NCI-H2029 (cell line): ENCODE data around the gene COL18A1.
"Not testable (repeated sequence)": the region's sequence is repeated elsewhere in the genome, so short reads cannot be mapped to it uniquely, and the experiment has no call there.

Experiments
- DNase-seq: peaks from one replicate; lab custom pipeline; 2025; lab: John Stamatoyannopoulos, UW

The COL18A1 gene

DNA sequence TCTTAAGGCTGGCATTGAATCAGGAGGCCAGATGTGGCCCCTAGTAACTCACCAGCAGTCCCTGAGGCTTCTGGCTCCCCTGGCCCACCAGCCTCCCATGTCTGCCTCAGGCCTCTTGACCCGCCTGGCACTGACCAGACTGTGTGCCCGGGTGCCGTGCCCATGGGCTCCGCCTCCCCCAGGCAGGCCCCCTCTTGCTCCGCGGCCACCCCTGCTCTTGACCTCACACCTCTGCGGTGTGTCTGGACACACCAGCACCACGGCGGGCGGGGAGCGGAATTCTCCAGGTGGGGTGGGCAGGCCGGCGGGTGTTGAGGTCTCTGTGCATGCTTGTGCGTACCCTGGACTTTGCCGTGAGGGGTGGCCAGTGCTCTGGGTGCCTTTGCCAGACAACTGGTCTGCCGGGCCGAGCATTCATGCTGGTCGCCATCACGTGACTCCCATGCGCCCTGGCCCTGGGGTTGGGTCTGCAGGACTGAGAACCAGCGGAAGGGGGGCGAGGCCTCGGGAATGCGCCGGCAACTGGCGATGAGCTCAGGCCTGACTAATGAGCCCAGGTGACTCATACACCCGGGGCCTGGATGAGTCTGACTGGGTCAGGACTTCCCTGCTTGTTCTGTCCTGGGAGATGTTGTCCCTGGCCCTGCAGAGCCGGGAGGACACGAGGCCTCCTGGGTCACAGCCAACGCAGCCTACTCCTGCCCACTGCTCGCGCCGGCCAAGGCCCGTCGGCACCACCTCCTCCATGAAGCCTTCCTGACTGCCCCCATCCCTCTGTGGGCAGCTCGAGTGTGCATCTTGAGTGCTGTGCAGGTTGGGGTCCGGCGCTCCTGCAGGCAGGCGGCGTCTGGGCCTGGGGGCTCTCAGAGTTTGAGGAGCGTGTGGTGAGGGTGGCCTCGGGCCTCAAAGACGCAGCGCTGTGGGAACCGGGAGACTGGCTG, 22.6 kb downstream of the COL18A1 start:
- DNase-seq = no peak

DNA sequence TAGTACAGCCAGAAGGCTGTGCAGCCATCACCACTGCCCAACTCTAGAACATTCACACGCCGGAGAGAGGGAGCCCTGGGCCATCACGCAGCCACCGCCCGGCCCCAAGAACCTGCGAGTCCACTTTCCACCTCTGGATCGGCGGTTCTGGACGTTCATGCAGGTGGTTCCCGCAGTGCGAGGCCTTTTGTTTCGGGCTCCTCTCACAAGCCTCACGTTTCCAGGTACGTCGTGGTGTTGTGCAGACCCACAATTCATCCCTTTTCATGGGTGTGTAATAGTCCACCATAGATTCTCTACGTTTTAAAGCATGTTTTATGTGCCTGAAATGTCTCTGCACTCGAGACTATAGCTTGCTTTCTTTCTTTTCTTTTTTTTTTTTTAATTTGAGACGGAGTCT, 23.6 kb downstream of the COL18A1 start:
- no peak for DNase-seq

DNA sequence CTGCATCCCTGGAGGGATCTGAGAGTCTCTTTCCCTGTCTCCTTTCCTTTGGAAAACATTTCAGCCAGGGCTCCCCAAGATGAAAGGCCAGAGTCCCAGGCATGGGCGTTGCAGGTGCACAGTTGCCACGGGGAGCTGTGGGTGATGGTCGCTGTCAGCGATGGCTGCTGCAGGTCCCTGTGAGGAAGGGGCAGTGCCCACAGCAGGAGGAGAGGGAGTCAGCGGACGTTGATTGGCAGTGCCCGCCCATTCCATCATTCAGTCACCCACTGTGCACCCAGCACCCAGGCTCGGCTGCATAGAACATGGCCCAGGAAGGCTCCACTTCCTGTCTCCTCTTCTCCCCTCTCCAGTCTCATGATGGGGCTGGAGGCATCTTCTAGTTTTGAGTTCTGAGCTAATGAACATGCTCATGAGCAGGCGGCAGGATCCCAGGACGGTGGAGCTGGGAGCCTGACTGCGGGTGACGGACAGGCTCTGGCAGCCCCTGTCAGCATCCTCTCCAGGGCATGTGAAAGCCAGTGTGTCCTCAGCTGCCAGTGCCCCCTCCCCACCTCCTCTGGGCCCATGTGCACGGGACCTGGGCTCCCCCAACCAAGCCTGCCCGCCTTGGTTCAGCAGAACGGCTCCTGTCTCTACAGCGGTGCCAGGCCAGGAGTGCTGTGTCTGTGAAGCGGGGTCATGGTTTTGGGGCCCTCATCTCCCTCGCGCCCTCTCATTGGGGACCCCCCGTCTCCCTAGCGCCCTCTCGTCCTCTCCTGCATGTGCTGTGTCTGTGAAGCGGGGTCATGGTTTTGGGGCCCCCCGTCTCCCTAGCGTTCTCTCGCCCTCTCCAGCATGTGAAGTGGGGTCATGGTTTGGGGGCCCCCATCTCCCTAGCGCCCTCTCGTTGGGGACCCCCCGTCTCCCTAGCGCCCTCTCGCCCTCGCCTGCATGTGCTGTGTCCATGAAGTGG, 24.5 kb downstream of the COL18A1 start:
- DNase-seq = no peak

DNA sequence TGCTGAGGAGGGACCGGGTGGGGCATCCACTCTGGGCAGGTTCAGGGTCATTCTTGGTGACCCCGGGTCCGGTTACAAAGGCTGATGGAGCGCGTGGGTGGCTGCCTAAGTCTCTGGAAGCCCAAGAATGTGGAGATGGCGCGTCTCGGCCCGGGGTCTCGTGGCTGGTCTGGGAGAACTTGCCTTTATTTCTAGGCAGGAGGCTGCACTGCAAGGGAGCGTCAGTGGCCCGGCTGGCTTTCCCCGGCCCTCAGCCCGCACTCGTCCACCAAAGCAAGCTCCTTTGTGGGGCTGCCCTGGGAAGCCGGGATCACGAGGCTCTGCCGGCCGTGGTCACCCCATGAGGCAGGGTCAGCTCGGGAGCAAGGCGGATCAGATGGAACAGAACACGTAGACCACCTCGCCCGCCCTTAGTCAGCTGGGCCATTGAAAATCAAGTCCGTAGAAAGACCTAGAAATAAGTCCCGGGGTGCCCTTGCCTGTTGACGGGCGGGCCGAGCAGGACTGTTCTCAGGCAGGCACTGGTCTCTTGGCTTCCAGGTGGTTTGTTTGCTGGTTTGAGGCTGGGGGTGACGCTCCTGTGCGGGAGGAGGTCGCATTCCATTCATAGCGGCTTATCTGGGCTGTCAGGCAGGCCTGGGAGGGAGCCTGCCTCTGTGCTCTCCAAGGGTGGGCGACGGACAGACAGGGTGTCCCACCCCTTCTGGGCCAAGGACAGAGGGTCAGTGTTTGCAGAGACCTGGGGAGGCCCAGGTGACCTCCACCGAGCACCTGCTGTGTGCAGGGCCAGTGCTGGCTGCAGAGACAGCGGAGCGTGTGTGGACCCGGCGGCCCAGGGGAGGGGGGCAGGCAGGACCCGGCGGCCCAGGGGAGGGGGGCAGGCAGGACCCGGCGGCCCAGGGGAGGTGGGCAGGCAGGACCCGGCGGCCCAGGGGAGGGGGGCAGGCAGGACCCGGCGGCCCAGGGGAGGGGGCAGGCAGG, 25.8 kb downstream of the COL18A1 start:
- DNase-seq = no peak

DNA sequence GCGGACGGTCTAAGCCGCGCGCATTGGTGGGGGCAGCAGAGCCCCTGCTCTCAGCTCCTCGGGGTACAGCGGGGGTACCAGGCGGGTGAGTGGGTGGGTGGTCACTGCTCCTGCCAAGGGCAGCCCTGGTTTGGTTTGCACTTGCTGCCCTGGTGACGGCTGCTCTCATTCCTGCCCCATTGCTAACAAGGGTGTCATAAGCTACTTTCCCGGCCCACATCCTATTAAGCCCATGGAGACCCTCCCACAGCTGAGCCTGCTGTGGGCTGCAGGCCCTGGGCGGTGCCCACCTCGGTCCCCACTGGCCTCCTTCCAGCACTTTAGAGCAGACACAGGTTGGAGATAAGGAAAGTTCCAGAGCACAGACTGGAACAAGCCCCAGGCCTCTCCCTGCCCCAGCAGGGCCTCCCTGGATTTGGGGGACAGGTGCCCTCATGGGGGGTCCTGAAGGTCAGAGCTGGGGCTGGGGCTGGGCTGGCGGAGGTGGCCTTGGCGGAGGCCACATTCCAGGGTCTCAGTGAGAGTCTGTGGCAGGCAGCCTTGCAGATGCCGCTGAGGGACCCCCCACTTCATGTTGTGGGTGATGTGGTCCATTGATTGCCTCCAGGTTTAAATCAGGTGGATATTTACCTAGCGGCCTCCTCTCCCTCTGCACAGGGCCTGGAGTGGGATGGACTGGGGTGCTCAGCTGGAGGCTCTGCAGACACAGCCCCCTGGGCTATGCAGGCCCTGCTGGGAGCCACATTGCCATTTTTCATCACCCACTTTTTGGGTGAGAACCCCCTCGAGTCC, 27.0 kb downstream of the COL18A1 start:
- DNase-seq = no peak

DNA sequence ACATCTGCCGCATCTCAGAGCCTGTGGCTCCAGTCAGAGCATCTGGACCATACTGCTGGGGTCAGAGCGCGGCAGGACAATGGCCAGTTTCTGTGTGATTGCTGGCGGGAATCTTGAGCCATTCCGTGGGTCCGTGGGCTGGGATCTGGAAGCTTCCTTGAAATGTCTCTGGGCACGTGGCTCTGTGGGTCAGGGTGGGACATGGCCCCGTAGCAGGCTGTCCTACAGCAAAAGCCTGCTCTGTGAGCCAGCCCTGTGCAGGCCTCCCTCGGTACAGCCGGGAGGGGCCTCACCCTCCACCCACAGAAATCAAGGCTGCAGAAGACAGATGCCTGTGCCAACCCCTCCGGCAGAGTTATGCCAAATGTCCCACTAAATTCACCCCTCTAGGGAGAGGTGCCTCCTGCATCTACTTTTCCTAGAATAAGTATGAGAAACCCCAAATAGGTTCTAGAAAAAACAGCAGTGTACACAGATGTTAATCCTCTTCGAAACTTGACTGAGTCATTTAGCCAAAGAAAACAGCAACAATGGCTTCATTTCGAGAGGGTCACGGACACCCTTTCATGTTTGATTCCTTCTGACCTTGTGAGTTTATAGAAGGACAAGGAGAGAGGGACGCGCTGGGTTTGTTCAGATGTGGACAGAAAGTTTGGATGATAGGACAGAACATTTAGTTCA, 27.8 kb downstream of the COL18A1 start:
- DNase-seq = no peak

DNA sequence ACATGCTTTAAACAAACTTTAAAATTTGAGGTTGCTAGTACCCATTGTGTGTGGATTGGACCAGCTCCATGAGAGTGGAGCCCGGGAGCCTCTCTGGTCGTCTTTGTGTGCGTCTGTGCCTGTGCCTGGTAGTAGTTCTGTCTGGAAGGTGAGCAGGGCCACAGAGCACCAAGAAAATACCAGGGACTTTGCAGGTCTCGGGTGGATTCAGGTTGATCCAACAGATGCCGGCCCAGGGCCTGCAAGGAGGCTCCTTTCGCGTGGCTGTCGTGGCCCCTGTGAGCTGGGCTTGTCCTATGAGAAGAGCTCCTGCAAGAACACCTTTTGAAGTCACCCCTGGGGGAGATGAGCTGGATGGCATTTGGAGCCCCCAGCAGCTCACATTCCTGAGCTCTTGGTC, 28.3 kb downstream of the COL18A1 start:
- DNase-seq = no peak

DNA sequence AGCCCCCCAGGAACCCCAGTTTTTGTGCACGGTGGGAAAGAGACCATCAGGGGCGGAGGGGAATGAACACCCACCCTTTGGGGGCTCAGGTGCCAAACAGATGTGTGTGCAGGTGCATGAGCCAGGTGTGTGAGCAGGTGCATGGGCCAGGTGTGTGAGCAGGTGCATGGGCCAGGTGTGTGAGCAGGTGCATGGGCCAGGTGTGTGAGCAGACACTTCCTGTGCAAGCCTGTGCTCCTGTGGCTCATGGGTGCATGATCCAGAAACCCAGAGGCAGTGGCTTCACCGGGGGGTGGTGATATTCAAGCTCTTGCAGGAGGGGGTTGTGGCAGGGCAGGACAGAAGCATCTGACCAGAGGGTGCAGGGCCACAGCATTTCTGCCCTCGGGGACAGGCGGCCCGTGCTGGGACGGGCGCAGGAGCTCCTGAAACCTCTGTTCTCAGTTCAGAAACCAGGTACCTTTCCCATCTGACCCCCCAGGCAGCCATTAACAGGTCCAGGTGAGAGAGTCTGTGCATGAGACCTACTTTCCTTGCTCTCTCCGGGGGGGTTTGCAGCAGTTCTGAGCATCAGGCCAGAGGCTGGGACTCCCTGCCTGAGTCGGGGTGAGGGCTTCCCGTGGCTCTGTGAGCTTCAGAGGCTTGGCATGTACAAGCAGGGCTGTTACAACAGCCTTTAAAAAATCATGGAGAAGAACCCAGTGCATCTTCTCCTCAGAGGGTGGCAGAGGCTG, 29.1 kb downstream of the COL18A1 start:
- no peak for DNase-seq

DNA sequence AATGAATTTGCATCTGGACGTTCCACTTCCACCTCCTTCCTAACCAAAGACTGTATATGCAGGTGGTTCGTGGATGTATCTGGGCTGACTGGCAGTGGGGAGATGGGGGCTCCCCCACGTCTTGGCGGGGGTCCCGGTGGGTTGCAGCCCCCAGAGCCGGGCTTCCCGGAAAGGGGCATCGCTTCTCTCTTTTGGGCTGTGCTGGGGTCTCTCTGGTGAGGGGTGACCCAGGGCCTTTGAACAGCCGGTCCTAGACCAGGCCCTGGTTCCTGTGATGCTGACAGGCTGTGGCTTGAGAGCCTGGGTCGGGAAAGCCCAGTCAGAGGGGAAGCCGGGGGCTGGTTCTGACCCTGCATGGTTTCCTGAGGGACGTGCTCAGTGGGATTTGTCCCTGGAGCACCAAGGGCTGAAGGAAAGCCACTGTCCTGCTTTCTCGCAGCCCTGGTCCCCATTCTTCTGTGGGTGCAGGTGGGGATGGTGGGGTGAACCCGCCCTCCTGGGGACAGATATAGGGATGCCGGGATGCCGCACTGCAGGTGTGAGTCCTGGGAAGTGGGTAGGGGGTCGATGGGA, 29.8 kb downstream of the COL18A1 start:
- DNase-seq = no peak

DNA sequence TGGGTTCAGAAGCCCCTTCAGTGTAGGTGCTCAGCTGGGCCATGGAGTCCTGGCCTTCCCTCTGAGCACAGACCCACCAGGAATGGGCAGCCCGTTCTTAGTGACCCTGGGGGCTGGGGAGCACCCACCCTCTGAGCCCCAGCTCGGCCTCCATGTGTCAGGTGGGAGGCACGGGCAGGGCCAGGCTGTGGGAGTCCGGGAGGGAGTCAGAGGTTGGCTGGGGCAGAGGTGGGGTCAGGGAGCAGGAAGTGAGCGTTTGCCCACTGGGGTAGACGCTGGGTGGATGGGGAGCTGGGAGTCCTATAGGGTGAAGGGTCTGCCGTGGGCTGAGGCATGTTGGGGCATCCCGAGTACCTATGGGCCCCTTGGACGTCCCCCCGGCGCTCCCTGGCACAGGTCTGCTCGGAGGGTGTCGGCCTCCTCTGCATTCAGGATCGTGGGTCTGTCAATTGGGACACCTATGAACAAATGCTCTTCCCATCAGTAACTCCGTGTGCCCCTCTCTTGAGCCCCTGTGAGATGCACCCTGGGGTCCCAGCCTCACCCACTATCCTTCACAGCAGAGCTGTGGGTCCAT, 30.5 kb downstream of the COL18A1 start:
- no peak for DNase-seq

DNA sequence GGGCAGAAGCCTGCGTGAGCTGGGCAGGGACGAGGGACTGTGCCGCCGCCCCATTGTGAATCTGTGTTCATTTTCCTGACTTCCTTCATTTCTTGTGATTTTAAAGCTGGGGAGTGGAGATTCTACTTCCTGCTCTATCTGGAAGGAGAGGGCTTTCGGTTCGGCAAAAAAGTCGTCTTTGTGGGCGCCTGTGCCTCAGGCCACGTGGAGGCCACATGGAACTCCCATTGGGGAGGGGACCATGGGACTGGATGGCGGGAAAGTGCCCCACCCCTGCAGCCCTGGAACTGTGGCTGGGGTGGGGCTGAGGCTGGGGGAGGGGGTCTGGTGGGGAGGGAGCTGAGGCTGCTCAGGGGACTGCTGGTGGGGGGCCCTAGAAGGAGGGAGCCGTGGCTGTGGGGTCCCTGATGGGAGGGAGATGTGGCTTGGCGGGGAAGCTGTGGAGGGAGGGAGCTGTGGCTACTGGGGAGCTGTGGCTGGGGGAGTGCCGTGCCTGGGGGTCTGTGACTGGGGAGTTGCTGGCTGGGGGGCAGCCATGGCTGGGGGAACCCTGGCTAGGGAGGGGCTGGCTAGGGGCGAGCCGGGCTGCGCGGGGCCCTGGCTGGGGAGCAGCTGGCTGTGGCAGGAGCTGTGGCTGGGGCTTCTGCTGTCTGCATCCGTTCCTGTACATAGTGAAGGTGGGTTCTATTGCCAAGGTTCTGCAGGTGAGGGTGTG, 31.5 kb downstream of the COL18A1 start:
- no peak for DNase-seq

DNA sequence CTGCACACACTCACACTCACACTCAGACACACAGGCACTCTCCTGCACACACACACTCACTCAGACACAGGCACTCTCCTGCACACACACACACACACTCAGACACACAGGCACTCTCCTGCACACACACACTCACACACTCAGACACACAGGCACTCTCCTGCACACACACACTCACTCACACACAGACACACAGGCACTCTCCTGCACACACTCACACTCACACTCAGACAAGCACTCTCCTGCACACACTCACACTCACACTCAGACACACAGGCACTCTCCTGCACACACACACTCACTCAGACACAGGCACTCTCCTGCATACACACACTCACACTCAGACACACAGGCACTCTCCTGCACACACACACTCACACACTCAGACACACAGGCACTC, 32.9 kb downstream of the COL18A1 start:
- DNase-seq = not testable (repeated sequence)

DNA sequence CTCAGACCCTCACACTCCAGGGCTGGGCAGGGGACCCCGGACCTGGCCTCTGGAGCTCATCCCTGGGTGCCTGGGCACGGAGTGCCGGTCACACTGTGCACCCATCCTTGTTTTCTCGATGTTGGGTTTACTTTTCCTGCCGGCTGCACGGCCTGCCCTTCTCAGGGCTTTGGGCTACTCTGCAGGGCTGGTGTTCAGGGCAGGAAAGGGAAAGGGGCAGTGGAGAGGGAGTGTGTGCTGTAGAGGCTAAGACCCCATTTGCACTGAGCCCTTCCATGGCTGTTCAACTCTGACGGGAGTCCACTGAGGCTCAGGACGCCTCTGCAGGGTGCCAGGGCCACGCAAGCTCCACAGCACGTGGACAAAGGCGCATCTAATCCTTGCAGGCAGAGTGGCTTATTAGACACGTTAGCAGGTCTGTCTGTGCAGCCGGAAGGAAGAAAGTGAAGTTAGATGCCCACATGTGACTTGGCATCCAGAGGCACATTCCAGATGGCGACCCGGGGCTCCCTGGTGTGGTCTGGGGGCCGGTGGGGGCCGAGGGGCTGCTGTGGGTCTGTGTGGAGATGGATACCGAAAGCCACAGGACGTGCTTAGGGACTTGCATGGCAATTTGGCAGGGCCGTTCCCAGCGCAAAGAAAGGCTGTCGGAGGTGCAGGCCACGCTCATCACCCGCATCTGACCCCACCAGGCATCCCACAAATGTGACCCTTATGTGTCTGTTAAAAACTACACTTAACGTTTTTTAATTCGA, 33.6 kb downstream of the COL18A1 start:
- DNase-seq = no peak

DNA sequence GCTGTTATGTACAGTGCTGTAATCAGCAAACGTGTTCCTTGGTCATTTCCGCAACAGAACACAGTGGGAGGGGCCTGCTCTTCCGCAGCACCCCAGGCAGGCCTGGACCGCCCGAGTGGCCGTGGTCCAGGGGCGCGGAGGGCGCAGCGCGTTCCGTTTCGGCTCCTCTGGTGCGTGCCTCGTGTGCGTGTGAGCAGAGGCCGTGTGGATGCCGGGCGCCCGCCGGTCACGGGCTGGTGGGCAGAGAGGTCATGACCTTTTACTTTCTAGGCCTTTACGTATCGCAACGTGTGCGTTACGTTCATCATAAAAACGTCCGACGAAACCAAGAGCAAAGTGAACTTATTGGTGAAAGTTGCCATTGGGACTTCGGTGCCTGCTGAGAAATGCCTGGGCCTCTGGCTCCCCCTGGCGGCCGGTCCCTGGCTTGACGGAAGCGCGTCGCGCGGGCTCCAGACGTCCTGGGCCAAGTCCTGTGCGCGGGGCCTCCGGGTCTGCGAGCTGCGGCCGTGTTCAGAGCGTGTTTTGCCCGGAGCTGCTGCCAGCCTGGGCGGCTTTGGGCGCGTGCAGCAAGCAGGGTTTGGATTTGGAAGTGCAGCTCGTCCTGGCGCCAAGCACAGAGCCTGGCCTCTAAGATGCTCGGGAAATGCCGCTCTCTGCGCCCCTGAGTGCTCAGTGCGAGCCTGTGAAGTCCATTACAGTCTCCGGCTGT, 34.4 kb downstream of the COL18A1 start:
- peak; percentile 25 for DNase-seq

DNA sequence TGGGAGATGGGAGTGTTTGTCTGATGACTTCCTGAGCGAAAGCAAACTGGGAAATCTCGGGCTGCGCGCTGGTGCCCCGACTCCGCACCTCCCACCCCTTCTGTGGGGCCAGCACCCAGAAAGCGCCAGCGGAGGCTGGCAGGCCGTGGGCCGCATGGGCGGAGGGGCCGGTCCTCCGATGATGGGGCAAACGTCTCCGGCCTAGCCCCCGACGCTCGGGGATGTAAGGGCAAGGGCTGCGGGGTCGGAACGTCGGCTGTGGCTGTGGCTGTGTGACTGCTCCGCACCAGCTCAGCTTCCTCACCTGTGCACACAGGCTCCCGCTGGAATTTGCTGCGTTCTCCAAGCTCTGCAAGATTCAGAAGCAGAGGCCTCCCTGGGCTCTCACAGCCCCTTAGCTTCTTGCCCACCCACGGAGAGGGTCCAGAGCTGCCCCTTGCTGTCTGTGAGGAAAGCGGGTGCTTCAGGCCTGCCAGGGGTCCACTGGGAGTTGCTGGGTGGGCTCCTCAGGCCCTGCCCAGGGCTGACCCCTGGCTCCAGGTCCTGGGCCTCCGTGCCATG, 35.0 kb downstream of the COL18A1 start:
- no peak for DNase-seq

DNA sequence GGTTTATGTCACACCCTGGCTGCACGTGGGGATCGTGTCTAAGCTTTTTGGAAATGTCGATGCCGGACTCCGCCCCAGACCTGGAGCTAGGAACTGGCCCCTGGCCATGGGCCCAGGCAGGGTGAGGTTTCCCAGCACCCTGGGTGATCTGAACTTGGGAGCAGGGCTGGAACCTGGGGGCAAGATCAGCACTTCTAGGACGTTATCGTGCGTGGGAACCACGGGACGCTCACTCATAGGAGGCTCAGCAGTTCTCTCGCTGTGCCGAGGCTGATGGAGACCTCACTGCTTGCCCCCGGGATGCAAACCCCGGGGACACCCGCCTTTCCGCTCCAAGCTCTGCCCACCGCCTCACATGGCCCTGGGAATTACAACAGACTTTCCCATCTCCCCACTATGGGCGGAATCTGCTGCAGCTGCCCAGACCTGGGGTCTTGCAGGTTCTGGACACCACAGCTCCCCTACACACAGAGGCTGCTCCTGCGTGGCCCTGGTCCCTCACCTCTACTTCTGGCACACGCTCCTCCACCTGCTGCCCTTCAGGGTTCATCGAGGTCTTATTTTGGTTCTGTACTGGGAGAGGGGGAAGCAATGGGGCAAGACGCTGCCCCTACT, 35.9 kb downstream of the COL18A1 start:
- DNase-seq = no peak
